BJ (cell line): ENCODE results near the gene KIAA1614. TPM values are rescaled to one million over a fixed set of nuclear protein-coding genes. Genes with fewer than 3 reads are reported as not detected.

Experiments
- CTCF ChIA-PET: fragments of 350-600 bp; formaldehyde crosslinking; extraction: SDS; loops from one replicate; lab custom pipeline; 2021; ENCODE audit warnings: antibody characterized with exemption, inconsistent platforms; lab: Yijun Ruan, JAX
- POLR2A ChIA-PET: fragments of 300-600 bp; sonication (Branson Sonifier 250); formaldehyde crosslinking; extraction: SDS; loops from one replicate; lab custom pipeline; 2021; ENCODE audit warnings: antibody characterized with exemption; lab: Charles Lee
- DNase-seq: peaks from one replicate; pipeline ENCODE4 v3.0.0-alpha.2; 2011; ENCODE audit warnings: low read depth
- H3K27me3 ChIP-seq: 2 replicates; pipeline ENCODE4 v1.6.0; 2011; ENCODE audit warnings: low read length; ENCODE audit not compliant: control insufficient read depth, insufficient read depth
- H3K36me3 ChIP-seq: 2 replicates; pipeline ENCODE4 v1.5.1; 2011; ENCODE audit warnings: low read length; ENCODE audit not compliant: control insufficient read depth, insufficient read depth
- H3K4me3 ChIP-seq: 2 replicates; pipeline ENCODE4 v1.5.1; 2011; ENCODE audit warnings: low read depth, mild to moderate bottlenecking, control low read depth, low read length
- CTCF ChIP-seq: IDR thresholded peaks from 2 replicates; pipeline ENCODE4 v1.5.1; 2011; ENCODE audit warnings: low read depth, mild to moderate bottlenecking, control low read depth, inconsistent platforms, low read length, moderate library complexity; ENCODE audit not compliant: insufficient read depth
- polyA plus RNA-seq: library from polyadenylated mRNA; depleted of rRNA; stranded (reverse); fragments of >200 nt; gene quantifications from 2 replicates; pipeline ENCODE4 v1.2.3, GENCODE V29; 2011

KIAA1614 gene
- polyA plus RNA-seq, 1 experiment: 7.3 TPM

GRCh38 chr1:180981596-180982387 lies 69.1 kb downstream of the KIAA1614 start:
- ChIA-PET CTCF (no interaction called here), POLR2A (interaction anchor here (0.5 kb wide), 1 partner anchor 10 kb away, joined by 3 read pairs; no protein-coding TSS in a partner anchor)
- H3K27me3 ChIP-seq: no peaks in the 10 kb centered on the region
- TF ChIP-seq CTCF: no peak
- H3K36me3 ChIP-seq: peaks cover 12% of the 10 kb centered on the region
- no peak for DNase-seq
- H3K4me3 ChIP-seq: no peak overlapping the region

- TF ChIP-seq CTCF: no peak
- H3K36me3 ChIP-seq: peaks cover 11% of the 10 kb centered on the region
- no peaks in the 10 kb centered on the region for H3K27me3 ChIP-seq
- DNase-seq: no peak
- ChIA-PET POLR2A (no interaction called here), CTCF (interaction anchor here (0.6 to 1.1 kb wide), 2 partner anchors 9 to 97 kb away, joined by 3 read pairs; no protein-coding TSS in a partner anchor)
- H3K4me3 ChIP-seq: no peak overlapping the region
Observed at GRCh38 chr1:180982422-180982821, 69.7 kb downstream of the KIAA1614 start.

GRCh38 chr1:180988253-180988752 lies 75.6 kb downstream of the KIAA1614 start:
- TF ChIP-seq CTCF: no peak
- POLR2A ChIA-PET: no interaction called here
- H3K27me3 ChIP-seq: no peaks in the 10 kb centered on the region
- H3K4me3 ChIP-seq: no peak overlapping the region
- DNase-seq: no peak
- CTCF ChIA-PET: interaction anchor here (0.9 to 1.3 kb wide), 2 partner anchors 11 to 12 kb away, joined by 3 read pairs; no protein-coding TSS in a partner anchor
- H3K36me3 ChIP-seq: peaks cover 17% of the 10 kb centered on the region

DNA sequence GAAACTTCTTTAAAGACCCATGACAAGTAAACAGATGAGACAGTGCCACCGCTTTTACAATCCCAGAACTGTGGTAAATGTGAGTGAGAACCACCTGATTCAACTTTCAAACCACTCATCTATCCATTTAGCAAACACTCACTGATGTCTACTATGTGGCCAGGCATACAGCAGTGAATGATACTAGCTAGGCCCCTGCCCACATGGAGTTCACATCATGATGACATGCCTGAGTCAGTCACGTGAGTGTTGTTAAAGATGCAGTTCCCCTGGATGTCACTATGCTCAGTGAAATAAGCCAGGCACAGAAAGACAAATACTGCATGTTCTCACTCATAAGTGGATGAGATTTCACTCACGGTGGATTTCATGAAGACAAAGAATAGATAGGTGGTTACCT lies 81.6 kb downstream of the KIAA1614 start:
- H3K27me3 ChIP-seq: no peaks in the 10 kb centered on the region
- ChIA-PET POLR2A (no interaction called here), CTCF (no interaction called here)
- DNase-seq: no peak
- no peak overlapping the region for H3K4me3 ChIP-seq
- TF ChIP-seq CTCF: no peak
- peaks cover 9% of the 10 kb centered on the region for H3K36me3 ChIP-seq

DNA sequence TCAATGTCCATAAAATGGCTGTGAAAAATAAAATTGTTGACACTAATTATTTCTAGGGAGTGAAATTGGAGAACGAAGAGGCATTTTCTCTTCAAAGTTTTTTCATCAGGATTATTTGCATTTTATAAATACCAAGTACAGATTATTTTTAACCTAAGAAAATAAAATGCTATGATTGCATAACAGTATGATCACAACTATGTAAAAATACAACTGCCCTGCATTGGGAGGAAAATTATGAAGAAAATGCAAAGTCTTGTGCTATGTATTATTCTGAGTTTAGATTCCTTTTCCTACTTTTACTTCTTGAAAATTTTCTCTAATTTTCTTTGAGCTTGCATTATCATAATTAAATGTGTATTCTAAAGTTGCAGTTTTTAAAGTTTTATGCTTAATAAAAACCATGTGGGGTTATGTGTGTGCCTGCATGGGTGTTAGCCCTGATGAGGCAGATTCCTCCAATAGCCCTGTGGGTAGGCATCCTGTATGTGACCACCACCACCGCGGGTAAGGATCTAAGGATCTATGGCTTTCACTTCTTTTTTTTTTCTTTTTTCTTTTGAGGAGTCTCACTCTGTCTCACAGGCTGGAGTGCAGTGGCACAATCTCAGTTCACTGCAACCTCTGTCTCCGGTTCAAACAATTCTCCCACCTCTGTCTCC lies 85.3 kb downstream of the KIAA1614 start:
- H3K36me3 ChIP-seq: peaks cover 4% of the 10 kb centered on the region
- ChIA-PET POLR2A (interaction anchor here (0.9 kb wide), 1 partner anchor 13 kb away, joined by 3 read pairs; no protein-coding TSS in a partner anchor), CTCF (interaction anchor here (0.7 to 1.0 kb wide), 2 partner anchors 9 to 94 kb away, joined by 3 read pairs; no protein-coding TSS in a partner anchor)
- TF ChIP-seq CTCF: no peak
- peak; percentile 18 for DNase-seq
- no peak overlapping the region for H3K4me3 ChIP-seq
- no peaks in the 10 kb centered on the region for H3K27me3 ChIP-seq
